GM23338 (cell line): Measurements from ENCODE around the gene NUDCD2. TPM values are rescaled to one million over a fixed set of nuclear protein-coding genes. Genes with fewer than 3 reads are reported as not detected.

Source experiments
- ATAC-seq: fragments of 200-7000 bp; cut with Tn5 transposase; 3 replicates; pipeline ENCODE4 v1.9.1; 2020
- DNase-seq: peaks from one replicate; pipeline ENCODE4 v3.0.0-alpha.2; 2015; ENCODE audit warnings: low spot score
- H2AFZ ChIP-seq: fragments of 200-600 bp; sonication (generic); 2 replicates; pipeline ENCODE4 v1.8.0; 2016; ENCODE audit warnings: antibody characterized with exemption, mild to moderate bottlenecking, moderate library complexity
- H3F3A ChIP-seq: fragments of 200-600 bp; sonication (generic); replicated peaks from 2 replicates; pipeline ENCODE4 v1.8.0; 2017; ENCODE audit warnings: antibody characterized with exemption, mixed run types, low read depth
- H3K27ac ChIP-seq: fragments of 200-600 bp; sonication (generic); 2 replicates; pipeline ENCODE4 v1.6.1; 2016; ENCODE audit warnings: low read depth
- H3K27me3 ChIP-seq: fragments of 200-600 bp; sonication (generic); 2 replicates; pipeline ENCODE4 v1.8.0; 2016; ENCODE audit warnings: mild to moderate bottlenecking, mixed run types, moderate library complexity; ENCODE audit not compliant: insufficient read depth
- H3K36me3 ChIP-seq: fragments of 200-600 bp; sonication (generic); 2 replicates; pipeline ENCODE4 v1.8.0; 2016; ENCODE audit warnings: mild to moderate bottlenecking; ENCODE audit not compliant: insufficient read depth
- H3K4me1 ChIP-seq: fragments of 200-600 bp; sonication (generic); 2 replicates; pipeline ENCODE4 v1.8.0; 2016; ENCODE audit warnings: mild to moderate bottlenecking, moderate library complexity; ENCODE audit not compliant: insufficient read depth
- H3K4me2 ChIP-seq: fragments of 200-600 bp; sonication (generic); 2 replicates; pipeline ENCODE4 v1.7.1; 2017; ENCODE audit warnings: mixed run types
- H3K4me3 ChIP-seq: fragments of 200-600 bp; sonication (generic); 2 replicates; pipeline ENCODE4 v1.6.1; 2016; ENCODE audit warnings: mixed run types
- H3K79me2 ChIP-seq: fragments of 200-600 bp; sonication (generic); replicated peaks from 2 replicates; pipeline ENCODE4 v1.8.0; 2017; ENCODE audit warnings: mild to moderate bottlenecking; ENCODE audit not compliant: insufficient read depth
- H3K9me2 ChIP-seq: fragments of 200-600 bp; sonication (generic); 2 replicates; pipeline ENCODE4 v1.8.0; 2017; ENCODE audit not compliant: insufficient read depth
- H4K20me1 ChIP-seq: fragments of 200-600 bp; sonication (generic); replicated peaks from 2 replicates; pipeline ENCODE4 v1.8.0; 2017; ENCODE audit warnings: mild to moderate bottlenecking; ENCODE audit not compliant: insufficient read depth
- H3K27ac Mint-ChIP-seq: 2 replicates; pipeline ENCODE4 v1.8.0; 2020; ENCODE audit warnings: inconsistent platforms, mild to moderate bottlenecking, moderate library complexity, mixed read lengths
- H3K27me3 Mint-ChIP-seq: 3 replicates; pipeline ENCODE4 v1.8.0; 2022; ENCODE audit warnings: low read depth, mild to moderate bottlenecking, moderate library complexity, mixed read lengths, inconsistent platforms; ENCODE audit not compliant: insufficient read depth, poor library complexity
- H3K36me3 Mint-ChIP-seq: 3 replicates; pipeline ENCODE4 v1.8.0; 2021; ENCODE audit warnings: low read depth, mild to moderate bottlenecking, inconsistent platforms, moderate library complexity, mixed read lengths
- H3K4me1 Mint-ChIP-seq: 3 replicates; pipeline ENCODE4 v1.8.0; 2020; ENCODE audit warnings: mild to moderate bottlenecking, inconsistent platforms, mixed read lengths
- H3K4me3 Mint-ChIP-seq: 3 replicates; pipeline ENCODE4 v1.8.0; 2021; ENCODE audit warnings: moderate library complexity, mild to moderate bottlenecking, inconsistent platforms, mixed read lengths
- H3K9me3 Mint-ChIP-seq: 3 replicates; pipeline ENCODE4 v1.8.0; 2020; ENCODE audit warnings: moderate library complexity, mild to moderate bottlenecking, inconsistent platforms, mixed read lengths
- CREB1 ChIP-seq: fragments of 250-450 bp; sonication (Bioruptor Pico); IDR thresholded peaks from 2 replicates; pipeline ENCODE4 v1.5.0; 2020; ENCODE audit warnings: low read depth, mild to moderate bottlenecking, moderate library complexity
- EZH2 ChIP-seq: fragments of 200-600 bp; sonication (generic); IDR thresholded peaks from one replicate; pipeline ENCODE4 v1.8.0; 2017; ENCODE audit warnings: antibody characterized with exemption, mild to moderate bottlenecking, low read depth; ENCODE audit not compliant: unreplicated experiment
- NANOG ChIP-seq: IDR thresholded peaks from 2 replicates; pipeline ENCODE4 v1.6.1; 2016; ENCODE audit warnings: antibody characterized with exemption, borderline replicate concordance
- POLR2AphosphoS5 ChIP-seq: IDR thresholded peaks from 2 replicates; pipeline ENCODE4 v1.6.1; 2016; ENCODE audit warnings: antibody characterized with exemption, low read depth
- ZNF331 ChIP-seq: fragments of 250-450 bp; sonication (Bioruptor Pico); IDR thresholded peaks from 2 replicates; pipeline ENCODE4 v1.5.0; 2020; ENCODE audit warnings: low read depth, mild to moderate bottlenecking, moderate library complexity
- polyA plus RNA-seq: library from polyadenylated mRNA; unstranded; fragments of >200 nt; fragmentation: Nextera tagmentation; extraction: Ambion mirVana; gene quantifications from 2 replicates; pipeline ENCODE4 v1.2.1, GENCODE V29; 2016
- total RNA-seq: library from RNA; depleted of rRNA; stranded (reverse); fragments of >200 nt; shearing (Covaris generic); gene quantifications from 2 replicates; pipeline ENCODE4 v1.2.3, GENCODE V29; 2014
- TF ChIP-seq, protein P1 (sequence below), 2 experiments: fragments of 200-600 bp in 1 of 2; sonication (generic) in 1 of 2; conservative IDR thresholded peaks; 2 replicates each; pipeline versions ENCODE4 v1.5.1 to v1.6.1; 2016 to 2017; ENCODE audit warnings: antibody characterized with exemption in 2 of 2, low read depth in 2 of 2, mild to moderate bottlenecking in 2 of 2, moderate library complexity in 1 of 2
- TF ChIP-seq, protein P2 (sequence below): IDR thresholded peaks from one replicate; pipeline ENCODE4 v1.6.1; 2018; ENCODE audit warnings: antibody characterized with exemption; ENCODE audit not compliant: unreplicated experiment
- TF ChIP-seq, protein P3 (sequence below): IDR thresholded peaks from 2 replicates; pipeline ENCODE4 v1.6.1; 2016; ENCODE audit warnings: antibody characterized with exemption

Gene NUDCD2
- total and polyA plus RNA-seq, 2 experiments from 2014 or later, result 23.2 to 123 TPM

DNA sequence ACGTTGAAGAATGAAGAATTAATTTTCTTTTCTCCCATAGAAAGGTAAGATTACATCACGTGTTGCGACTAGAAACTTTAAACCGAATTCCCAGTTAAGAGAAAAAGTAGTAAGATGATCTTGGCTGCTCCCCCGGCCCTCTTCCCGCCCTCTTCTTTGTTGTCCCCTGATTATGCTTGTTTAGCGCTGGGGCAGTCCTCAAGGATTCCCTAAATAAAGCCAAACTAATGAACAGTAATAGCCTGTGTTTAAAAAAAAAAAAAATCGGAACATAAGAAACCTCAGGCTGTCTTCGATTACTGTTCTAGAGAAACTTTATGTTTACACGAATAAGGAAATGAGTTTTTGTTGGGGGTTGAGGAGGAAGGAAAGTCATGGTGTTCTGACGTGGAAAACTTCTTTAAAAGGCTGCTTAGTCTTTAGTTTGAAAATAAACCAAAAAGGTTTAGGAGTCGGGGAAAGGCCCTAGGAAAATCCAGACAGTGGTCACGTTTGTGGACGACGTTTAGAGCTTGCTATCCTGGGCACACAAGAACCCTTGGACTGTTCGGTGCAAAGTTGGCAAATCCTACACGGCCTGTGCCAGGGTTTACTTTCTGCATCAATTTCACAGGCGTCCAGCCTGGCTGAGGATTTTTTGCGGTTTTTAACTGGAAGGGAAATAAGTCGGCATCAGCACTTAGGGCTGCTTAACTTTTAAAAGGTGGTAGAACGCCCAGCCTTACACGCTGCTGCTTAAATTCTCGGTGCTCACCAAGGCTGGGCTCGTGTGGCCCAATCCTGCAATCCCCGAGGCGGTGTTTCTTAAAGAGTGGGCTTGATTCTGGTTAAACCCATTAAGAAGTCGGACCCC lies 44.4 kb upstream of the NUDCD2 start:
- H3K4me1 Mint-ChIP-seq, result peaks cover 36% of the 10 kb centered on the region
- no peaks in the 10 kb centered on the region for H3K27me3 ChIP-seq
- H3K36me3 ChIP-seq, result no peaks in the 10 kb centered on the region
- peak; percentile 48 for TF ChIP-seq POLR2AphosphoS5
- no peak for TF ChIP-seq CREB1 (CRISPR knock-in tag)
- no peak overlapping the region for H2AFZ ChIP-seq
- H3K27ac ChIP-seq, result peak overlapping the region; percentile 95
- H3K79me2 ChIP-seq, result peaks cover 55% of the 10 kb centered on the region
- peak overlapping the region; percentile 96 for H3K4me3 Mint-ChIP-seq
- peaks cover 35% of the 10 kb centered on the region for H3K4me1 ChIP-seq
- ATAC-seq (peak; percentile 14), DNase-seq (peak; percentile 51)
- H3K9me3 Mint-ChIP-seq, result no peaks in the 10 kb centered on the region; the same call in 2 of the 3 replicates
- no peaks in the 10 kb centered on the region for H3F3A ChIP-seq
- H4K20me1 ChIP-seq, result peaks cover 28% of the 10 kb centered on the region
- H3K4me2 ChIP-seq, result peak overlapping the region; percentile 76
- H3K36me3 Mint-ChIP-seq, result peaks cover 31% of the 10 kb centered on the region
- H3K9me2 ChIP-seq, result no peaks in the 10 kb centered on the region
- H3K27me3 Mint-ChIP-seq, result peaks cover 16% of the 10 kb centered on the region
- H3K27ac Mint-ChIP-seq, result peak overlapping the region; percentile 99
- peak overlapping the region; percentile 58 for H3K4me3 ChIP-seq

DNA sequence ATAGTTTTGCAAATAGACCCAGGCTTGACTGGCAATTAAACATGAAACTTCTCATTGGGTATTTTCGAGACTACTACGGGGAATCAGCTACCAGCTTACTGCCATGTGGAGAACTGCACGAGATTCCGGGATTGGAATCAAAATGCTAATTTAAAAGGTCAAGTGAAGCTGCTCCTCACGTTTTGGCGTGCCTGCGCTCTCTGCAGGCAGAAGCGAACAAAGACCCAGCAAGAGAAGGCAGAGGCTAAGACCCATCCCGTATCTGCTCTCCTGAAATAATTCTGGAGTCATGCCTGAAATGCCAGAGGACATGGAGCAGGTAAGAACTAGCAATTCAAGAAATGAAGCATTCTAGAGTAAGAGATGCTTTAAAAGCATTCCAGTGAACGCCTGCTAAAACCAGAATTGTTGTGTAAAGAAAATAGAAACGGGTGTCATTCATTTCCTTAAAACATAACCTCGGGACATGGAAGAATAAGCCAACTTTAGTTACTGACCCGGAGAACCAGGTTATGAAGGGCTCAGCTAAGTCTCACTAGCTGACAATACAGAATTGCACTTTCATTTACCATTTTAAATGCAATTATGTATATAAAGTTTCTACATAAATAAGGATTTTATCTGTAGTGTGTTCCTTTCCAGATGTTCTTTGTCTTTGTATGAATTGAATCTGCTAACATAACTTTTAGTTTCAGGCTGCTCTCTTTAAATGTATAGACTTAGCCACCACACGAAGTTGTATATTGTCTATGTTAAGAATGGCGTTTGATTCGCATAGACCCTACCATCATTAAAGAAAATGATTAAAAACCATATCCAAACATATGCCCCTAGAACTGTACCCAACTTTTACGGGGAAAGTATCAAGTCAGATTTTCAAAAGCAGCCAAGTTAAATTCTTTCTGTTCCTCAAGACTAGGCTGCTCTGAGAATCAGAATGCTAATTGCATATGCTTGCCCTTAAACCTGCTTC lies 43.5 kb upstream of the NUDCD2 start:
- H3F3A ChIP-seq, result no peaks in the 10 kb centered on the region
- peak overlapping the region; percentile 76 for H3K4me2 ChIP-seq
- H3K27me3 ChIP-seq, result no peaks in the 10 kb centered on the region
- Mint-ChIP-seq H3K4me3 (peak overlapping the region; percentile 96), H3K4me1 (peaks cover 29% of the 10 kb centered on the region), H3K27ac (peak overlapping the region; percentile 99), H3K9me3 (no peaks in the 10 kb centered on the region; the same call in 2 of the 3 replicates), H3K36me3 (peaks cover 27% of the 10 kb centered on the region), H3K27me3 (peaks cover 16% of the 10 kb centered on the region)
- H3K4me3 ChIP-seq, result peak overlapping the region; percentile 58
- peaks cover 19% of the 10 kb centered on the region for H4K20me1 ChIP-seq
- H3K27ac ChIP-seq, result peak overlapping the region; percentile 95
- no peak overlapping the region for H2AFZ ChIP-seq
- H3K36me3 ChIP-seq, result no peaks in the 10 kb centered on the region
- TF ChIP-seq POLR2AphosphoS5, result peak; percentile 95
- no peak for TF ChIP-seq ZNF331
- no peak for TF ChIP-seq EZH2
- 0 out of 2 replicates have a peak, but pooled peaks have one; percentile 29 for TF ChIP-seq NANOG
- TF ChIP-seq, protein P1, sequence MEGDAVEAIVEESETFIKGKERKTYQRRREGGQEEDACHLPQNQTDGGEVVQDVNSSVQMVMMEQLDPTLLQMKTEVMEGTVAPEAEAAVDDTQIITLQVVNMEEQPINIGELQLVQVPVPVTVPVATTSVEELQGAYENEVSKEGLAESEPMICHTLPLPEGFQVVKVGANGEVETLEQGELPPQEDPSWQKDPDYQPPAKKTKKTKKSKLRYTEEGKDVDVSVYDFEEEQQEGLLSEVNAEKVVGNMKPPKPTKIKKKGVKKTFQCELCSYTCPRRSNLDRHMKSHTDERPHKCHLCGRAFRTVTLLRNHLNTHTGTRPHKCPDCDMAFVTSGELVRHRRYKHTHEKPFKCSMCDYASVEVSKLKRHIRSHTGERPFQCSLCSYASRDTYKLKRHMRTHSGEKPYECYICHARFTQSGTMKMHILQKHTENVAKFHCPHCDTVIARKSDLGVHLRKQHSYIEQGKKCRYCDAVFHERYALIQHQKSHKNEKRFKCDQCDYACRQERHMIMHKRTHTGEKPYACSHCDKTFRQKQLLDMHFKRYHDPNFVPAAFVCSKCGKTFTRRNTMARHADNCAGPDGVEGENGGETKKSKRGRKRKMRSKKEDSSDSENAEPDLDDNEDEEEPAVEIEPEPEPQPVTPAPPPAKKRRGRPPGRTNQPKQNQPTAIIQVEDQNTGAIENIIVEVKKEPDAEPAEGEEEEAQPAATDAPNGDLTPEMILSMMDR (conservative IDR thresholded peaks at IDR 0.05; ENCODE audit: low read depth in 2 of 2), result peak; percentile 12 to 59; a peak in 3 of 4 replicates
- TF ChIP-seq, protein P2, sequence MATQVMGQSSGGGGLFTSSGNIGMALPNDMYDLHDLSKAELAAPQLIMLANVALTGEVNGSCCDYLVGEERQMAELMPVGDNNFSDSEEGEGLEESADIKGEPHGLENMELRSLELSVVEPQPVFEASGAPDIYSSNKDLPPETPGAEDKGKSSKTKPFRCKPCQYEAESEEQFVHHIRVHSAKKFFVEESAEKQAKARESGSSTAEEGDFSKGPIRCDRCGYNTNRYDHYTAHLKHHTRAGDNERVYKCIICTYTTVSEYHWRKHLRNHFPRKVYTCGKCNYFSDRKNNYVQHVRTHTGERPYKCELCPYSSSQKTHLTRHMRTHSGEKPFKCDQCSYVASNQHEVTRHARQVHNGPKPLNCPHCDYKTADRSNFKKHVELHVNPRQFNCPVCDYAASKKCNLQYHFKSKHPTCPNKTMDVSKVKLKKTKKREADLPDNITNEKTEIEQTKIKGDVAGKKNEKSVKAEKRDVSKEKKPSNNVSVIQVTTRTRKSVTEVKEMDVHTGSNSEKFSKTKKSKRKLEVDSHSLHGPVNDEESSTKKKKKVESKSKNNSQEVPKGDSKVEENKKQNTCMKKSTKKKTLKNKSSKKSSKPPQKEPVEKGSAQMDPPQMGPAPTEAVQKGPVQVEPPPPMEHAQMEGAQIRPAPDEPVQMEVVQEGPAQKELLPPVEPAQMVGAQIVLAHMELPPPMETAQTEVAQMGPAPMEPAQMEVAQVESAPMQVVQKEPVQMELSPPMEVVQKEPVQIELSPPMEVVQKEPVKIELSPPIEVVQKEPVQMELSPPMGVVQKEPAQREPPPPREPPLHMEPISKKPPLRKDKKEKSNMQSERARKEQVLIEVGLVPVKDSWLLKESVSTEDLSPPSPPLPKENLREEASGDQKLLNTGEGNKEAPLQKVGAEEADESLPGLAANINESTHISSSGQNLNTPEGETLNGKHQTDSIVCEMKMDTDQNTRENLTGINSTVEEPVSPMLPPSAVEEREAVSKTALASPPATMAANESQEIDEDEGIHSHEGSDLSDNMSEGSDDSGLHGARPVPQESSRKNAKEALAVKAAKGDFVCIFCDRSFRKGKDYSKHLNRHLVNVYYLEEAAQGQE, result no peak
- TF ChIP-seq, protein P3, sequence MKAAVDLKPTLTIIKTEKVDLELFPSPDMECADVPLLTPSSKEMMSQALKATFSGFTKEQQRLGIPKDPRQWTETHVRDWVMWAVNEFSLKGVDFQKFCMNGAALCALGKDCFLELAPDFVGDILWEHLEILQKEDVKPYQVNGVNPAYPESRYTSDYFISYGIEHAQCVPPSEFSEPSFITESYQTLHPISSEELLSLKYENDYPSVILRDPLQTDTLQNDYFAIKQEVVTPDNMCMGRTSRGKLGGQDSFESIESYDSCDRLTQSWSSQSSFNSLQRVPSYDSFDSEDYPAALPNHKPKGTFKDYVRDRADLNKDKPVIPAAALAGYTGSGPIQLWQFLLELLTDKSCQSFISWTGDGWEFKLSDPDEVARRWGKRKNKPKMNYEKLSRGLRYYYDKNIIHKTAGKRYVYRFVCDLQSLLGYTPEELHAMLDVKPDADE, result peak; percentile 10; the same call in 1 of the 2 replicates
- H3K79me2 ChIP-seq, result peaks cover 46% of the 10 kb centered on the region
- peak; percentile 95 for DNase-seq
- H3K4me1 ChIP-seq, result peaks cover 26% of the 10 kb centered on the region
- ATAC-seq, result peak; percentile 59
- no peaks in the 10 kb centered on the region for H3K9me2 ChIP-seq
